Measurements from ENCODE around the gene MME. TPM values are rescaled to one million over a fixed set of nuclear protein-coding genes. Genes with fewer than 3 reads are reported as not detected.

MME gene
- total and polyA plus RNA-seq, 2 donors from 2014 or later, result 8.4 to 126 TPM

DNA sequence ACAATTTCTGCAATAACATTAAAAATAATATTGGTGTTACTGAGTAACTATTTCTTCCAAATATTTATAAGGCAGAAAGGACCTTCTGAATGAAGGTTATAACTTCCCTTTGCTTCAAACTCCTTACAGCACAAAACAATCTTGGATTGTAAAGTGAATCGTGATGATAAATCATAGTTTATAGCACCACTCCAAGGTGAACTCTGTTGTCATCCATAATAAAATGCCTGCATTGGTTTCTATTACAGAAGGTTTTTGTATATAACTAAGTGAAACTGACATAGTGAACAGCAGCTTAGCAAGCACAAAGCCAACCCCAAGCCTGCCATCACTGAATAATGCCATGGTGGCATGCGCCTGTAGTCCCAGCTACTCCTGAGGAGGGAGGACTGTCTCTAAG, 86.3 kb downstream of the MME start:
- no peak overlapping the region for H3K4me3 ChIP-seq (ENCODE audit: low read length in 3 of 3)
- FAIRE-seq (no peak), DNase-seq (no peak)
- no peaks in the 10 kb centered on the region for H3K9me3 ChIP-seq (ENCODE audit: control insufficient read depth in 2 of 3, insufficient read depth in 1 of 3, low read length in 3 of 3)
- no peak overlapping the region for H3K27ac ChIP-seq (ENCODE audit: low read depth in 2 of 2, low read length in 2 of 2)
- no peaks in the 10 kb centered on the region for H3K27me3 ChIP-seq (ENCODE audit: control insufficient read depth, insufficient read depth, low read length)
- no peak overlapping the region for H3K9ac ChIP-seq (ENCODE audit: low read length in 3 of 3)
- peaks cover 0 to 22% (median 2%) of the 10 kb centered on the region in 3 donors for H3K4me1 ChIP-seq (ENCODE audit: control insufficient read depth in 2 of 3, insufficient read depth in 2 of 3, low read depth in 1 of 3, low read length in 3 of 3)
- TF ChIP-seq, protein P1, sequence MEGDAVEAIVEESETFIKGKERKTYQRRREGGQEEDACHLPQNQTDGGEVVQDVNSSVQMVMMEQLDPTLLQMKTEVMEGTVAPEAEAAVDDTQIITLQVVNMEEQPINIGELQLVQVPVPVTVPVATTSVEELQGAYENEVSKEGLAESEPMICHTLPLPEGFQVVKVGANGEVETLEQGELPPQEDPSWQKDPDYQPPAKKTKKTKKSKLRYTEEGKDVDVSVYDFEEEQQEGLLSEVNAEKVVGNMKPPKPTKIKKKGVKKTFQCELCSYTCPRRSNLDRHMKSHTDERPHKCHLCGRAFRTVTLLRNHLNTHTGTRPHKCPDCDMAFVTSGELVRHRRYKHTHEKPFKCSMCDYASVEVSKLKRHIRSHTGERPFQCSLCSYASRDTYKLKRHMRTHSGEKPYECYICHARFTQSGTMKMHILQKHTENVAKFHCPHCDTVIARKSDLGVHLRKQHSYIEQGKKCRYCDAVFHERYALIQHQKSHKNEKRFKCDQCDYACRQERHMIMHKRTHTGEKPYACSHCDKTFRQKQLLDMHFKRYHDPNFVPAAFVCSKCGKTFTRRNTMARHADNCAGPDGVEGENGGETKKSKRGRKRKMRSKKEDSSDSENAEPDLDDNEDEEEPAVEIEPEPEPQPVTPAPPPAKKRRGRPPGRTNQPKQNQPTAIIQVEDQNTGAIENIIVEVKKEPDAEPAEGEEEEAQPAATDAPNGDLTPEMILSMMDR (IDR thresholded peaks at IDR 0.05; ENCODE audit: borderline replicate concordance, extremely low read depth, insufficient read depth), result no peak
- peaks cover 0 to 16% (median 4%) of the 10 kb centered on the region in 3 donors for H3K36me3 ChIP-seq (ENCODE audit: control insufficient read depth in 2 of 3, insufficient read depth in 3 of 3, low read length in 3 of 3)
- intact Hi-C loops (cut with DNase I), result no loop called here

DNA sequence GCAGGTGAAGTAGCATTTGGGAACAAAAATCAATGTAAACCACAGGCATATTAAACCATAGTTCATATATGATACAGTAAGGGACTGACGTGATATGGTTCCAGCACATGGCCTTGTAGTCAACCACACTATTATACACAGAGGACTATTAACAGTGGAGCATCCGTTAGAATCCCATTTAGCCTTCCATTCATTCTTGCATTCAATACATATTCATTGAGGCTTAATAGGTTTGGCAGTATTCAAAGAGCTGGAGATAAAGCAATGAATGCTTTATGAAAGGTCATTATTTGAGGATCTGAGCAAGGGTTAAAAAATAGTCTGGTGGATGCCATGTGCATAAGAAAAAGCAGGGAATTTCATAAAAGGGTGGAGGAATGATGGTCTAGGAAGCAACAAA, 89.1 kb downstream of the MME start:
- no peak for FAIRE-seq

DNA sequence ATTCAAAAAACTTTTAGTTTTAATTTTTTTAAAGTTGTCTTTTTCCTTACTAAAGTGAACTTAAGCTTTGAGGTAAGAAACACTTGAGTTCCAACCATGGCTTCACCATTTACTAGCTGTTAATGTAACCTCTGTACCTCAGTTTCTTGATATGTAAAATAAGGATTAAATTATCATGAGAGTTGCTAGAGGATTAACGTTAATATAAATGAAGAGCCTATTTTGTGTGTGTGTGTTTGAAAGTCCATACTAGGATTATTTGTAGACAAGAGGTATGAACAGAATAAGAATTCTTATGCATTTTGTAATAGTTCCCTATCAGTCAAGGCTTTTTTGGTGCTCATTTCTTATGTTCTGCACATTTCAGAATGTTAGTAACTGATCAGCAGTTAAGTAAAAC, 93.7 kb downstream of the MME start:
- Histone ChIP-seq H3K36me3 (ENCODE audit: control insufficient read depth in 2 of 3, insufficient read depth in 3 of 3, low read length in 3 of 3) (peaks cover 0 to 31% (median 4%) of the 10 kb centered on the region in 3 donors), H3K9ac (ENCODE audit: low read length in 3 of 3) (no peak overlapping the region), H3K4me1 (ENCODE audit: control insufficient read depth in 2 of 3, insufficient read depth in 2 of 3, low read depth in 1 of 3, low read length in 3 of 3) (peaks cover 0 to under 1% (median 0%) of the 10 kb centered on the region in 3 donors), H3K27me3 (ENCODE audit: control insufficient read depth, insufficient read depth, low read length) (no peaks in the 10 kb centered on the region), H3K9me3 (ENCODE audit: control insufficient read depth in 2 of 3, insufficient read depth in 1 of 3, low read length in 3 of 3) (no peaks in the 10 kb centered on the region), H3K27ac (ENCODE audit: low read depth in 2 of 2, low read length in 2 of 2) (no peak overlapping the region), H3K4me3 (ENCODE audit: low read length in 3 of 3) (no peak overlapping the region)
- DNase-seq, result no peak
- intact Hi-C loops (cut with DNase I), result no loop called here
- TF ChIP-seq, protein P1 (IDR thresholded peaks at IDR 0.05; ENCODE audit: borderline replicate concordance, extremely low read depth, insufficient read depth), result no peak
- no peak for FAIRE-seq

More for the DNA sequence above, 89.1 kb downstream of the MME start:
- intact Hi-C loops (cut with DNase I), result no loop called here
- no peak for DNase-seq
- Histone ChIP-seq H3K27me3 (ENCODE audit: control insufficient read depth, insufficient read depth, low read length) (no peaks in the 10 kb centered on the region), H3K27ac (ENCODE audit: low read depth in 2 of 2, low read length in 2 of 2) (no peak overlapping the region), H3K9me3 (ENCODE audit: control insufficient read depth in 2 of 3, insufficient read depth in 1 of 3, low read length in 3 of 3) (no peaks in the 10 kb centered on the region), H3K9ac (ENCODE audit: low read length in 3 of 3) (no peak overlapping the region), H3K36me3 (ENCODE audit: control insufficient read depth in 2 of 3, insufficient read depth in 3 of 3, low read length in 3 of 3) (peaks cover 0 to 28% (median 4%) of the 10 kb centered on the region in 3 donors), H3K4me1 (ENCODE audit: control insufficient read depth in 2 of 3, insufficient read depth in 2 of 3, low read depth in 1 of 3, low read length in 3 of 3) (peaks cover 0 to 7% (median 0%) of the 10 kb centered on the region in 3 donors), H3K4me3 (ENCODE audit: low read length in 3 of 3) (no peak overlapping the region)
- TF ChIP-seq, protein P1 (IDR thresholded peaks at IDR 0.05; ENCODE audit: borderline replicate concordance, extremely low read depth, insufficient read depth), result no peak

Data from kidney (tissue), 14 donors.